ENCODE data around the gene SH3TC2. TPM values are rescaled to one million over a fixed set of nuclear protein-coding genes. Genes with fewer than 3 reads are reported as not detected.

Gene SH3TC2
- total RNA-seq, 1 experiment from 2014 or later = 7.2 TPM

- peak; percentile 89 for DNase-seq (ENCODE audit: low read depth)
Measured at GRCh38 chr5:149060325-149060724, 2.5 kb downstream of the SH3TC2 start.

- no peak for DNase-seq (ENCODE audit: low read depth)
Measured at GRCh38 chr5:149056616-149057165, 6.2 kb downstream of the SH3TC2 start.

GRCh38 chr5:149054416-149054815, 8.4 kb downstream of the SH3TC2 start:
- no peak for DNase-seq (ENCODE audit: low read depth)

GRCh38 chr5:149053072-149053695, 9.7 kb downstream of the SH3TC2 start:
- DNase-seq (ENCODE audit: low read depth) = peak; percentile 87

GRCh38 chr5:149049371-149049781, 13.5 kb downstream of the SH3TC2 start:
- DNase-seq (ENCODE audit: low read depth) = peak; percentile 99

GRCh38 chr5:149048811-149049210, 14.1 kb downstream of the SH3TC2 start:
- no peak for DNase-seq (ENCODE audit: low read depth)

- no peak for DNase-seq (ENCODE audit: low read depth)
Measured at GRCh38 chr5:149047462-149047861, 15.4 kb downstream of the SH3TC2 start.

- peak; percentile 74 for DNase-seq (ENCODE audit: low read depth)
Measured at GRCh38 chr5:149046196-149046829, 16.5 kb downstream of the SH3TC2 start.

- no peak for DNase-seq (ENCODE audit: low read depth)
Measured at GRCh38 chr5:149045089-149045460, 17.8 kb downstream of the SH3TC2 start.

GRCh38 chr5:149044453-149045088, 18.3 kb downstream of the SH3TC2 start:
- DNase-seq (ENCODE audit: low read depth) = peak; percentile 51

GRCh38 chr5:149043641-149044040, 19.2 kb downstream of the SH3TC2 start:
- no peak for DNase-seq (ENCODE audit: low read depth)

GRCh38 chr5:149042865-149043264, 20.0 kb downstream of the SH3TC2 start:
- no peak for DNase-seq (ENCODE audit: low read depth)

GRCh38 chr5:149041242-149041641, 21.6 kb downstream of the SH3TC2 start:
- no peak for DNase-seq (ENCODE audit: low read depth)

GRCh38 chr5:149040421-149040820, 22.4 kb downstream of the SH3TC2 start:
- DNase-seq (ENCODE audit: low read depth) = no peak

- no peak for DNase-seq (ENCODE audit: low read depth)
Measured at GRCh38 chr5:149039506-149039905, 23.4 kb downstream of the SH3TC2 start.

GRCh38 chr5:149038336-149039080, 24.4 kb downstream of the SH3TC2 start:
- peak; percentile 43 for DNase-seq (ENCODE audit: low read depth)

GRCh38 chr5:149037817-149038216, 25.0 kb downstream of the SH3TC2 start:
- DNase-seq (ENCODE audit: low read depth) = no peak

- no peak for DNase-seq (ENCODE audit: low read depth)
Measured at GRCh38 chr5:149036970-149037369, 25.9 kb downstream of the SH3TC2 start.

- DNase-seq (ENCODE audit: low read depth) = no peak
Measured at GRCh38 chr5:149036168-149036567, 26.7 kb downstream of the SH3TC2 start.

GRCh38 chr5:149035372-149035790, 27.5 kb downstream of the SH3TC2 start:
- DNase-seq (ENCODE audit: low read depth) = peak; percentile 77

- DNase-seq (ENCODE audit: low read depth) = no peak
Measured at GRCh38 chr5:149030838-149031397, 31.9 kb downstream of the SH3TC2 start.

- DNase-seq (ENCODE audit: low read depth) = peak; percentile 93
Measured at GRCh38 chr5:149030392-149030791, 32.5 kb downstream of the SH3TC2 start.
